Esophagus muscularis mucosa (tissue), 4 donors: ENCODE data around the gene PILRB. TPM values are rescaled to one million over a fixed set of nuclear protein-coding genes. Genes with fewer than 3 reads are reported as not detected.

Experiments used
- DNase-seq: peaks from one replicate; pipeline ENCODE4 v3.0.0-alpha.2; 2017; ENCODE audit errors: extremely low spot score
- H3K27ac ChIP-seq, 4 donors: fragments of 200-600 bp; sonication (generic); replicated peaks in 1 of 4; 1 replicate in 3 of 4; 2 replicates in 1 of 4; pipeline ENCODE4 v1.5.1; 2016 to 2019; ENCODE audit warnings: mild to moderate bottlenecking in 1 of 4
- H3K27me3 ChIP-seq, 4 donors: fragments of 200-600 bp; sonication (generic); one replicate each; pipeline versions ENCODE4 v1.5.1 to v1.6.0; 2016 to 2019
- H3K36me3 ChIP-seq, 4 donors: fragments of 200-600 bp; sonication (generic); one replicate each; pipeline ENCODE4 v1.5.1; 2016 to 2019
- H3K4me1 ChIP-seq, 4 donors: fragments of 200-600 bp; sonication (generic); one replicate each; pipeline ENCODE4 v1.5.1; 2016 to 2019
- H3K4me3 ChIP-seq, 4 donors: fragments of 200-600 bp; sonication (generic); 1 replicate in 2 of 4; 2 replicates in 2 of 4; pipeline ENCODE4 v1.5.1; 2016 to 2019; ENCODE audit warnings: mild to moderate bottlenecking in 4 of 4, moderate library complexity in 1 of 4
- H3K9me3 ChIP-seq, 4 donors: fragments of 200-600 bp; sonication (generic); 1 replicate in 3 of 4; 2 replicates in 1 of 4; pipeline ENCODE4 v1.5.1; 2016 to 2019
- CTCF ChIP-seq, 3 experiments: fragments of 200-600 bp in 2 of 3; fragments of 450-650 bp in 1 of 3; sonication (generic) in 2 of 3; IDR thresholded peaks; one replicate each; pipeline ENCODE4 v1.5.1; 2017 to 2019; ENCODE audit warnings: antibody characterized with exemption in 3 of 3, mild to moderate bottlenecking in 2 of 3, moderate library complexity in 1 of 3
- EP300 ChIP-seq: sonication (generic); formaldehyde crosslinking; IDR thresholded peaks from one replicate; pipeline ENCODE4 v1.6.1; 2017; ENCODE audit warnings: antibody characterized with exemption
- POLR2A ChIP-seq: fragments of 450-650 bp; IDR thresholded peaks from one replicate; pipeline ENCODE4 v1.6.1; 2017; ENCODE audit warnings: antibody characterized with exemption, moderate library complexity, mild to moderate bottlenecking, low read depth
- POLR2AphosphoS5 ChIP-seq, 2 donors: sonication (generic); formaldehyde crosslinking; IDR thresholded peaks; one replicate each; pipeline ENCODE4 v1.6.1; 2017; ENCODE audit warnings: antibody characterized with exemption in 2 of 2
- WGBS: methylation state at CpG from one replicate; pipeline ENCODE4 v1.1.5; 2018; 5-methylcytosine and 5-hydroxymethylcytosine counted together
- intact Hi-C: fragments of 100-400 bp; cut with DNase I; formaldehyde crosslinking; loops from one replicate; pipeline ENCODE4 v1.15.1; 2023
- small RNA-seq, 3 donors: library from RNA; depleted of rRNA; stranded (forward); fragments of <200 nt; gene quantifications; one replicate each; pipeline ENCODE3, GENCODE V24; 2016
- total RNA-seq, 4 donors: library from RNA; depleted of rRNA; stranded (reverse); fragments of >200 nt; gene quantifications; one replicate each; pipeline versions ENCODE4 v1.1.0 to v1.2.1, GENCODE V29; 2016

PILRB gene
- total RNA-seq, 4 donors from 2014 or later = 13.5 to 33.6 (median 20.7) TPM

DNA sequence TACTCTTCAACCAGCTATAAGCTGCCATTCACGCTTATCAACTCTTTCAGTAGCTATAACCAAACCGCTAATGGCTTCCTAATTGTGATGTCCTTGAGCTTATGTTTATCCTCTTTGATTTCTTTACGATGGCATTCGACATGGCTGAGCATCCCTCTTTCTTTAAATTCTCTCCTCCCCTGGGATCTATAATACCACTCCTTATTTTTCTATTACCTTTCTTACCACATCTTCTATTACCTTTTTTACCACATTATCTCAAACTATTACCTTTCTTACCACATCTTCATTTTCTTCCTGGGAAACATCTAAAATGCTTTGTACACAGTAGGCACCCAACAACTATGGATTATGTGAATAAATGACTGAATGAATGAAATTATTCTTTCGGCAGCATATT is 57.5 kb downstream of the PILRB start:
- intact Hi-C loops = no loop called here
- TF ChIP-seq POLR2AphosphoS5 (IDR thresholded peaks at IDR 0.05) (no peak), CTCF (IDR thresholded peaks at IDR 0.05) (no peak), POLR2A (no peak), EP300 (no peak)
- WGBS = 91% methylated on average over 5 of the region's 5 CpGs

More for the DNA sequence above, 57.5 kb downstream of the PILRB start:
- H3K4me3 ChIP-seq = no peak overlapping the region
- H3K27me3 ChIP-seq = no peaks in the 10 kb centered on the region
- H3K36me3 ChIP-seq = peaks cover 0 to 10% (median 0%) of the 10 kb centered on the region in 4 donors
- H3K9me3 ChIP-seq = no peaks in the 10 kb centered on the region
- H3K4me1 ChIP-seq = no peaks in the 10 kb centered on the region
- no peak overlapping the region for H3K27ac ChIP-seq
- DNase-seq = no peak

Small RNA genes within 50 kb of the gene (small RNA-seq; reads per million reads assigned to genes)
- 0 reads per million in 3 donors for gene RF00019

Other genes with a start within 250 kb of the PILRB start
- 10 to 100 TPM; 48.5 to 92.1 (median 77.8) TPM for gene TAF6, start 238.8 kb upstream of the PILRB start, total RNA-seq
- gene CNPY4, start 238.5 kb upstream of the PILRB start, total RNA-seq = 10 to 100 TPM in 3 of 4 donors, 1 to 10 TPM in 1; 8.3 to 16.2 (median 13.3) TPM
- 1 to 10 TPM; 3.1 to 8.8 (median 5.0) TPM for gene MBLAC1, start 231.2 kb upstream of the PILRB start, total RNA-seq
- 100 to 1,000 TPM; 117 to 184 (median 152) TPM for gene LAMTOR4, start 209.2 kb upstream of the PILRB start, total RNA-seq
- gene TRAPPC14, start 199.4 kb upstream of the PILRB start, total RNA-seq = 1 to 10 TPM; 5.5 to 8.8 (median 6.8) TPM
- 1 to 10 TPM; 1.6 to 7.3 (median 2.8) TPM for gene GAL3ST4, start 189.5 kb upstream of the PILRB start, total RNA-seq
- 1 to 10 TPM in 1 of 4 donors, under 1 TPM in 3; 0.33 to 1.0 (median 0.71) TPM for gene GPC2, start 180.7 kb upstream of the PILRB start, total RNA-seq
- under 1 TPM in 3 of 4 donors, not detected in 1; 0.13 to 0.92 (median 0.50) TPM for gene STAG3, start 180.2 kb upstream of the PILRB start, total RNA-seq
- 1 to 10 TPM in 2 of 4 donors, under 1 TPM in 1, not detected in 1; 0.23 to 1.5 (median 1.4) TPM for gene PVRIG, start 138.2 kb upstream of the PILRB start, total RNA-seq
- gene SPDYE3, start 50.4 kb upstream of the PILRB start, total RNA-seq = not detected
- gene PILRA, start 15.4 kb downstream of the PILRB start, total RNA-seq = 1 to 10 TPM; 3.3 to 8.8 (median 5.4) TPM
- 1 to 10 TPM; 2.9 to 7.6 (median 5.8) TPM for gene ZCWPW1, start 70.6 kb downstream of the PILRB start, total RNA-seq
- 10 to 100 TPM; 21.2 to 44.9 (median 40.6) TPM for gene MEPCE, start 71.7 kb downstream of the PILRB start, total RNA-seq
- 10 to 100 TPM; 24.5 to 35.1 (median 27.0) TPM for gene PPP1R35, start 78.4 kb downstream of the PILRB start, total RNA-seq
- under 1 TPM in 1 of 4 donors, not detected in 3; 0.78 TPM for gene SPACDR, start 106.1 kb downstream of the PILRB start, total RNA-seq
- gene TSC22D4, start 121.1 kb downstream of the PILRB start, total RNA-seq = 10 to 100 TPM; 26.2 to 51.4 (median 33.1) TPM
- 1 to 10 TPM; 1.7 to 3.2 (median 1.9) TPM for gene NYAP1, start 125.8 kb downstream of the PILRB start, total RNA-seq
- 10 to 100 TPM; 31.6 to 79.6 (median 35.1) TPM for gene AGFG2, start 181.1 kb downstream of the PILRB start, total RNA-seq
- under 1 TPM in 2 of 4 donors, not detected in 2; 0.83 to 0.92 TPM for gene SAP25, start 215.8 kb downstream of the PILRB start, total RNA-seq
- gene LRCH4, start 228.0 kb downstream of the PILRB start, total RNA-seq = 10 to 100 TPM; 36.2 to 53.2 (median 44.0) TPM
- gene FBXO24, start 228.2 kb downstream of the PILRB start, total RNA-seq = under 1 TPM; 0.13 to 0.83 (median 0.48) TPM
- 10 to 100 TPM; 12.0 to 42.2 (median 18.3) TPM for gene PCOLCE, start 244.2 kb downstream of the PILRB start, total RNA-seq